ENCODE data around the gene RAB18. TPM values are rescaled to one million over a fixed set of nuclear protein-coding genes. Genes with fewer than 3 reads are reported as not detected.
A peak's percentile ranks its signal among the peaks of the same experiment; 100 is the strongest.
"Not testable (repeated sequence)": the region's sequence is repeated elsewhere in the genome, so short reads cannot be mapped to it uniquely, and the experiment has no call there.

Gene RAB18
- polyA plus RNA-seq, 5 donors, result 82.7 to 118 (median 112) TPM

DNA sequence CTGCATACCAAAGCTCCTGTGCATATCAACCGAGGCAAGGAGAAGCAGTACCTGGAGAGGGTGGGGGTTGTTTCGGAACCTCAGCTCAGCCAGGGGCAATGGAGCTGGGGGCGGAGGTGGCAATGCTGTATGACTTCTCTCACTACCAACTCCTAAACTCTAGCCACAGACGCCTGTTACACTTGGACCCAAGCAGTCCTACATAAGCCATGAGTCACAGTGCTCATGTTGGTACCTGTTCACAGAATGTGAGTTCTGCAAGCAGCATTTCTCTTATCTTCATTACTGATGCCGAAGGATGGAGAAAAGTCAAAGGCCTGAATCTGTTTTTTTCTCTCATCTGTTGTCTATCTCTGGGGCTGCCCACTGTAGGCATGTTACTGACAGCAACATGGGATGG, 3.2 kb upstream of the RAB18 start:
- no peak for DNase-seq

DNA sequence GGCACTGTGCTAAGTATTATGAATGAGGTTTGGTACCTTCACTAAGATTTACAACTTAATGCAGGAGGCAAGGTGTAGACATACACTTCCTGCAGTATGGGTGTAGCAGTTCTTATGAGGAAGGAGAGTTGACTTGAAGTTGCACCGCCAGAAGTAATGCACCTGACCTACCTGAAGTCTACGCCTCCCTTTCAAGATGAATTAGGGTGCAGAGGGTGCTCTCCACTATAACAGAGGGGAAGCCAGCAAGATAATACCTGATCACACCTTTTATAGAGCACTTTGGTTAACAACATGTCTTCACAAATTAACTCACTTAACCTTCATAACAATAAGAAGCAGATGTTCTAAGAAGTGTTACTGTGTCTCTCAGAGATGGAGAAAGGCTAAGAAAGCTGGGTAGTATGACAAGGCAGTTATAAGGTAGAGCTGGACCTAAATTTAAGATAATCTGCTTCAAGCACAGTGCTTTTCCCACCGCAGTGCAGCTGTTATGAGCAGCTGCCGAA, 552 bp upstream of the RAB18 start:
- no peak for DNase-seq

DNA sequence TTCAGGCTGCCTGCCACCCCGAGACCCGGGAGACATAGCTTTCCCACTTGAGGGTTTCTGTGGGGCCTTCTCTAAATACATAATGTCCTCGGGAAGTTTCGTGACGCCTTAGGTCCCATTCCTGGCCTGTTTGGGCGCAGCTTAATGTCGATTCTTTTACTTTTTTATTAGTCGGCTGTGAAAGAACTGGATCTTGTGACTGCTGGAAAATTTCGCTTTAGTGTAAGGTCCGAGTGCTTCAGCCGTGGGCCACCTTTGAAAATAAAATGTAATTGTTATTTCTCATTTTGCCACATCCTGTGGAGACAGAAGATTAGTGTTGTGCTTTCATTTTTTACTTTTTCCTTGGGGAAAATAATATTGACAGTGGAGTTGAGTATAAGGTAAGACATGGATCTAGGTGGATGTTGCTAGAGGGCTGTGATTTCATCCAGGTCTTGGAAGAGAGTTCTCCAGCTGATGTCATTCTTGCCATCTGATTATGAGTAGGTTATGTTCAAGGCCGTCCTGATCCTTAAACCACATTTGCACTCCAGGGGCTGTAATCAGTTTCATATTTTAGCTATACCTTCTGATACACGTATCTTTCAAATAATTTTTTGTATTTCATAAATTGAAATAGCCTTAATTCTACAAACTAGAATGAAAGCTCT, 830 bp downstream of the RAB18 start:
- DNase-seq, result peak in 1 of 2 donors; percentile 33

DNA sequence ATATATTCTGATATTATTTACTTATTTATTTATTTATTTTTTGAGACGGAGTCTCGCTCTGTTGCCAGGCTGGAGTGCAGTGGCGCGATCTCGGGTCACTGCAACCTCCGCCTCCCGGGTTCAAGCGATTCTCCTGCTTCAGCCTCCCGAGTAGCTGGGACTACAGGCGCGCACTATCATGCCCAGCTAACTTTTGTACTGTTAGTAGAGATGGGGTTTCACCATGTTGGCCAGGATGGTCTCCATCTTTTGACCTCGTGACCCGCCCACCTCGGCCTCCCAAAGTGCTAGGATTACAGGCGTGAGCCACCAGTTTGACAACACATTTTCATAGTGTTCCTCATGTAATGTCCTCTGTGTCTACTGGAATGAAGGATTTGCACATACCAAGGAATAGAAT, 1.4 kb downstream of the RAB18 start:
- not testable (repeated sequence) for DNase-seq

DNA sequence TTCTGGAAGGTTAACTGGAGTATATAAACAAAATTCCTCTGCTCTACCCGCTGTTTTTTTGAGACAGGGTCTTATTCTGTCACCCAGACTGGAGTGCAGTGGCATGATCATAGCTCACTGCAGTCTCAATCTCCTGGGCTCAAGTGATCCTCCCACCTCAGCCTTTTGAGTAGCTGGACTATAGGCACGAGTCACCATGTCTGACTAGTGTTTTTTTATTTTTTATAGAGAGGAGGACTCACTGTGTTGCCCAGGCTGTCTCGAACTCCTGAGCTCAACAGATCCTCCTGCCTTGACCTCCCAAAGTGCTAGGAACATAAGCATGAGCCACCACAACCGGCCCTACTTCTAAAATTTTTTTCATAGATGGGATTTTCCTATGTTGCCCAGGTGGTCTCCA, 2.2 kb downstream of the RAB18 start:
- no peak for DNase-seq

- DNase-seq, result no peak
Measured at GRCh38 chr10:27512548-27512947, 8.4 kb downstream of the RAB18 start.

- no peak for DNase-seq
Measured at GRCh38 chr10:27513451-27514191, 9.5 kb downstream of the RAB18 start.

DNA sequence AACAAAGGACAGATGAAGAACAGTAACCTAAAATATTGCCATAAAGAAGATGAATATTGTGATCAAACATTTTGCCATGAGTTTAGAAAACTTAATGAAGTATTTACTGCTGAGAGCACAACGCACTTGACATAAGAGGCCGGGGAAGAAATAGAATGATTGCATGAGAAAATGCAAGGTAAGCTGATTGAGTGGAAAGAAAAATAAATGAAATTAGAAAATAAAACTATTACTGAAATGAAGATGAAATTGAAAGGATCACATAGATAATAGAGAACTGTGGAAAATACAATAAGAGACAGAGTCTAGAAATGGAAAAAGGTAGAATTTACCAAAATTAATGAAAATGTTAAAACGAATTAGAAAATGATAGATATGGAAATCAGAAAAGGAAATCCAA, 10.1 kb downstream of the RAB18 start:
- DNase-seq, result no peak

DNA sequence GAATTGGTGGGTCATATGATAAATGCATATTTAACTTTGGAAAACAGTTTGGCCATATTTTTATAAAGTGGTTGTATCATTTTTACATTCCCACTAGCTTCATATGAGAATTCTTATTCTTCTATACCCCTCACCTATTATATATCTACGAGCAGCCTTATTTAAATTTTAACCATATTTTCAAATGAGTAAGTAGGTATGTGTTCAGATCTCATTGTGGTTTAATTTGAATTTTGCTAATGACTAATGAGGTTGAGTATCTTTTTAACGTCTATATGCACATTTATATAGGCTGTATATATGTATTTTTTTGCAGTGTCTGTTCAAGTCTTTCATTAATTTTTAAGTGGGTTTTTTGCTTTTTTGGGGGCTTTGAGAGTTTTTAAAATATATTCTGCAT, 14.2 kb downstream of the RAB18 start:
- no peak for DNase-seq

- DNase-seq, result peak; percentile 39 to 40
Measured at GRCh38 chr10:27525819-27526218, 21.7 kb downstream of the RAB18 start.

DNA sequence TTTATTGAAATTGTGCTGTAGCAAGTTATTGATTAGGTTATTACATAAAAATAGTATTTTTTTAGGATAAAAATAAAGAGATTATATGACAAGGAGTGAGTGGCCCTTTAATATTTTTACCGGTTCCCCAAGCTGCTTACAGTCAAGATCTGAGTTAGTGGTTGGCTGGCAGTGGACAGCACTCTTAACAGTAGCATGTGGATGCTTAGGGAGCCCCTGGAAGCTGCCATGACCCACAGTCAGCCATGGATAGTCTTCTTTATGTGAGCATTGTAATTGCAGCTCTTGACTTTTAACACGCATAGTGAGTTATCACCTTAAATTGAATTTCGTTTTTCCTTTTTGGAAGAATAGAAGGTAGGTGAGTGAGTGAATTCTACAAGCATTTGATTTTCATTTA, 22.1 kb downstream of the RAB18 start:
- DNase-seq, result no peak

DNA sequence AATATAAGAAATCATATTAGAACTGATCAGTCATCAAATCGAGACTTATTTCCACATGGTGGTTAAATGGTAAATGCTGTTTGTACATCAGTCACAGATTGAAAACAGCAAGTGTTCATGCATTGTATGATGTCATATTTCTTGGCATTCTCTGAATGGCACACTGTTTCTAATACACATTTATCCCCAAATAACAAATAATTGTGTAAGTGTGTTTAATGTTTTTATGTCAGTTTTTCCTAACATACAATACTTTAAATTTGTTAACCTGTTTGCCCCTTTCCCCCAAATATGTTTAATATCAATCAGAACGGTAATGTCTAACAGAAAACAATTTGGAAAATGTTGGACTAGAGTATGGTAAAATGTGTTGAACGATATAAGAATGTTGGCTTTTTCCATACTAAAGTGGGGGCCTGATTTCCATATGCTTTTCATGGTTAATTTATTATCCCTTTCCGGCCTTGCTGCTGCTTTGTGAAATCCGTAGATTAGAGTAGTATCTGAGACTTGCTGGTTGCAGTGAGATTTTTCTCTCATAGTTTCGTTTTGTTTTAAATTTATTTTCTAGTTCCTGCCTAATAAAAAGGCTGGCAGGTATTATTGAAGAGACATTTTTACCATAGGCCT, 23.7 kb downstream of the RAB18 start:
- DNase-seq, result no peak

DNA sequence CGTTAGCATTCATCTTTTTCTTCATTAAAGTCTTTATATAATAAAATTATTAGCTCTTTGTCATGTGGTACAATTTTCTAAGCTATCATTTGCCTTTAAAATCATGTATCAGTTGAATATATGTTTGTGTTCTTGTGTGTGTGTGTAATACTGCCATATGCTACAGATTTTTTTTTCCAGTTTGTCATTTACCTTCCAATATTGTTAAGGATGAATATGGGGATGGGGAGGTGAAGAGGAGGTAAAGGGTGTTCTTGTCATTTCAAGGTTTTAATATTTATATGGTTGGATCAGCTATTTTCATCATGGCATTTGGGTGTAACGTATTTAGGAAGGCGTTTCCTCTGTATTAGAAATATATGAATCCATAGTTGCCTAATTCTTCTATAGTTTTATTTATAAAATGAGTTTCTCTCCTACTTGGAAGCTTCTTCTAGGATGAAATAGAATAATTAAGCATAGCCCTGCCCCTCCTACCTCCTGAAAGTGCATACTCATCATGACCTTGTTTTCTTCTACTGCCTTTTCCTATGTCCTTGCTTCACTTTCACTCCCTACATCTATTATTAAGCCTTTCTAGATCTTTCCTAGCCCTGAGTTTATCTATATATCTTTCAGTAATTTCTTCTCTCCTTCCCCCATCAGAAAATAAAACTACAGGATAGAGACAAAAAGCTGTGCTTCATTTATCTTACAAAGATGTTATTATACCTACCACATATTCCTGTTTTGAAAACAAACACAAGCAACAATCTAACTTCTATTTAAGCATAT, 25.1 kb downstream of the RAB18 start:
- no peak for DNase-seq

DNA sequence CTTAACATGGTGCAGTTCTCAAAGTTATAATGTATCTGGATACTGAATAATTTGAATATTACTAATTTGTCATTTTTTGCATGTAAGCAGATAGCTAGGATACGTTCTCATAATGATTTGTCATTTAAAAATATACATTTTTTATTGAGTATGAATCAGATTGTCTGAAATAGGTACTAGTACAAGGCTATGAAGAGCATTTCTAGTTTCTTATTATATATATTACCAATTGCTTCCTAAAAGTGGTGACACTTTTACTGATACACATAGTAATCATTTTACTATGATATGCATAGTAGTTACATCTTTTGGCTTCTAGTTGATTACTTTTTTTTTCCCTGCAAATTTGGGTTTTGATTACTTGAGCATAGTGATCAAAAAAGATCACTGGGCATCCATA, 26.4 kb downstream of the RAB18 start:
- DNase-seq, result no peak

DNA sequence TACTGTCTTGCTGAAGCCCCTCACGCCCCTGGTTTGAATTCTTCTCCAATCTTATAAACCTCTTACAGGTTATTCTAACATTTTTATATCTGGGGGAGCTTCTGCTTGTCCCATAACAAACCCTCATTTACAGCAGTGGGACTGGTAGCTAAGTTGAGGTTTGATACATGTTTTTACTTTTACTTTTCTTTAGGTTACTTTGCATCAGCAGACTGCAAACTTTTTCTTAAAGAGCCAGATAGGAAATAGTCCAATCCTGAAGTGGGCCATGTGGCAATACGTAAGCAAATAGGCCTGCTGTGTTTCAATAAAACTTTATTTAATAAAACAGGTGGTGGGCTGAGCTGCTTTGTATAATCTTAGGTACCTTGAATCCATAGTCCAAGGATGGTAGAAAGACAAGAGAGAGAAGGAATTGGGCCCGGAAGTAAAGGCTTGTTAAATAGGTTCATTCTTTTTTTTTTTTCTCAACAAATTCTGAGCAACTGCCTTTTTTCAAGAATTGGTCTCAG, 27.3 kb downstream of the RAB18 start:
- no peak for DNase-seq

GRCh38 chr10:27534161-27534700, 30.1 kb downstream of the RAB18 start:
- DNase-seq, result no peak

DNA sequence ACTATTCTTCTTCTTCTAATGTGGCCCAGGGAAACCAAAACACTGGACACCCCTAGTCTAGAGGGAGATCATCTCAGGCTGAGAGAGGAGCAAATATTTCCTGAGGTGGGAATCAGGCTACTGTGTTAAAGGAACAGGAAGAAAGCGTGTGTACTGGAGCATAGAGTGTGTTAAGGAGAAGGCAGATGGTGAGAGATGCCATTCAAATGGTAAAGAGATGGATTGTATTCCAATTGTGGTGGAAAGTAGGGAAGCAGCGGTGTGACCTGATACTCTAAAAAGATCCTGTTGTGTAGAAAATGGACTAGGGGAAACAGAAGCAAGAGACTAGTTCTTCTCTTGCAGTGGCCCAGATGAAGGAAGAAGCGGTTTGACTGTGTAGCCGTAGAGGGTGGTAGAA, 31.2 kb downstream of the RAB18 start:
- no peak for DNase-seq

DNA sequence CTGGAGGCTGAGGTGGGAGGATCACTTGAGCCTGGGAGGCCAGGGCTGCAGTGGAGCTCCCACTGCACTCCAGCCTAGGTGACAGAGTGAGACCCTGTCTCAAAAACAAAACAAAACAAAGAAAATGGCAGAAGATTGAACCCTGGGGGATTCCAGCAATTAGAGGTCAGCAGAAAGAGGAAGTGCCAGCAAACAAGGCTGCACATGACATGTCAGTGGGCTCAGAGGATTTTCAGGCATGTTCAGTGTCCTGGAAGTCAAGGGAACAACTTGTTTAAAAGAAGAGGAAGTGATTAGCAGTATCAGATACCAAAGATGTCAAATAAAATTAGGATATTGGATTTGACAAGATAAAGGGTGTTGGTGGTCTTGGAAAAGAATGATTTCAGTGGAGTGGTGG, 32.3 kb downstream of the RAB18 start:
- no peak for DNase-seq

GRCh38 chr10:27537166-27537565, 33.1 kb downstream of the RAB18 start:
- DNase-seq, result no peak

DNA sequence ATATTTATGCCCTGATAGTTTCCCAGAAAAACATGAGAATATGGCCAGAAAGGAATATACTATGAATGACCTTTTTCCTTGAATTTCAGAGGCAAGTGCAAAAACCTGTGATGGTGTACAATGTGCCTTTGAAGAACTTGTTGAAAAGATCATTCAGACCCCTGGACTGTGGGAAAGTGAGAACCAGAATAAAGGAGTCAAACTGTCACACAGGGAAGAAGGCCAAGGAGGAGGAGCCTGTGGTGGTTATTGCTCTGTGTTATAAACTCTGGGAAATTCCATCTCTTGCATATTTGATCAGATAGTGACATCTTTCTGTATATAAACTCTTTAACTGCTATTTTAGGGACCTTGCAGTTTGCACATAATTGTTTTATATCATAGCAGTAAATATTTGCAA, 33.7 kb downstream of the RAB18 start:
- no peak for DNase-seq

- DNase-seq, result no peak
Measured at GRCh38 chr10:27540672-27541071, 36.6 kb downstream of the RAB18 start.

All from right lung (tissue), 5 donors.